Progenitor cell of endocrine pancreas (in vitro differentiated cells): ENCODE measurements around the gene MAP3K7. TPM values are rescaled to one million over a fixed set of nuclear protein-coding genes. Genes with fewer than 3 reads are reported as not detected.

Experiments used
- DNase-seq: peaks from one replicate; pipeline ENCODE4 v3.0.0; 2021; ENCODE audit warnings: low spot score; ENCODE audit not compliant: unreplicated experiment
- H3K27ac Mint-ChIP-seq: 2 replicates; pipeline ENCODE4 v1.8.0; 2021; ENCODE audit warnings: mild to moderate bottlenecking, moderate library complexity, mixed read lengths
- H3K27me3 Mint-ChIP-seq: 2 replicates; pipeline ENCODE4 v1.8.0; 2021; ENCODE audit warnings: mixed read lengths
- H3K36me3 Mint-ChIP-seq: 2 replicates; pipeline ENCODE4 v1.8.0; 2022; ENCODE audit warnings: mixed read lengths; ENCODE audit not compliant: insufficient read depth
- H3K4me1 Mint-ChIP-seq: 2 replicates; pipeline ENCODE4 v1.8.0; 2021; ENCODE audit warnings: low read depth, mixed read lengths
- H3K4me3 Mint-ChIP-seq: 2 replicates; pipeline ENCODE4 v1.8.0; 2021; ENCODE audit warnings: low read depth, mild to moderate bottlenecking, moderate library complexity, mixed read lengths
- H3K9me3 Mint-ChIP-seq: 2 replicates; pipeline ENCODE4 v1.8.0; 2021; ENCODE audit warnings: low read depth, mixed read lengths
- total RNA-seq: library from RNA; stranded (reverse); gene quantifications from 2 replicates; pipeline ENCODE4 v1.2.1, GENCODE V29; 2021
- TF ChIP-seq, protein P1 (sequence below): fragments of 200-600 bp; sonication (generic); IDR thresholded peaks from one replicate; pipeline ENCODE4 v1.5.0; 2021; ENCODE audit warnings: antibody characterized with exemption, mild to moderate bottlenecking; ENCODE audit not compliant: unreplicated experiment

The MAP3K7 gene
- total RNA-seq, 1 donor from 2014 or later: 41.6 TPM

DNA sequence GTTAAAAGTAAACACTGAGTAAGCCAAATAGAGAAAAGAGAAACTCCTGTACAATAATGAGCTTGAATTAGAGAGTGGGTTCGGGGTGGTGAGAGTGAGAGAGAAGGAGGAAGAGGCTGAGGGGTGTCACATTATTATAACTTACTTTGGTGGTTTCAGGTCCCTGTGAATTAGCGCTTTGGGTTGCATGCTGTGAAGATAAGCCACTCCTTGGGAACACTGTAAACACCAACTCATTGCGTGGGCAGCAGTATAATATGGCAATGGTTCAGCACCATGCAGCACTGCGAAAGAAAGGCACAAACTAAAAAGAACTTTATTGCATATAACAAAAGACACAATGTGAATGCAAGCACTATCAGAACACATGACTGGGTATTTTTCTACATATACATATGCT lies 26.9 kb downstream of the MAP3K7 start:
- TF ChIP-seq, protein P1, sequence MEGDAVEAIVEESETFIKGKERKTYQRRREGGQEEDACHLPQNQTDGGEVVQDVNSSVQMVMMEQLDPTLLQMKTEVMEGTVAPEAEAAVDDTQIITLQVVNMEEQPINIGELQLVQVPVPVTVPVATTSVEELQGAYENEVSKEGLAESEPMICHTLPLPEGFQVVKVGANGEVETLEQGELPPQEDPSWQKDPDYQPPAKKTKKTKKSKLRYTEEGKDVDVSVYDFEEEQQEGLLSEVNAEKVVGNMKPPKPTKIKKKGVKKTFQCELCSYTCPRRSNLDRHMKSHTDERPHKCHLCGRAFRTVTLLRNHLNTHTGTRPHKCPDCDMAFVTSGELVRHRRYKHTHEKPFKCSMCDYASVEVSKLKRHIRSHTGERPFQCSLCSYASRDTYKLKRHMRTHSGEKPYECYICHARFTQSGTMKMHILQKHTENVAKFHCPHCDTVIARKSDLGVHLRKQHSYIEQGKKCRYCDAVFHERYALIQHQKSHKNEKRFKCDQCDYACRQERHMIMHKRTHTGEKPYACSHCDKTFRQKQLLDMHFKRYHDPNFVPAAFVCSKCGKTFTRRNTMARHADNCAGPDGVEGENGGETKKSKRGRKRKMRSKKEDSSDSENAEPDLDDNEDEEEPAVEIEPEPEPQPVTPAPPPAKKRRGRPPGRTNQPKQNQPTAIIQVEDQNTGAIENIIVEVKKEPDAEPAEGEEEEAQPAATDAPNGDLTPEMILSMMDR: no peak
- no peak for DNase-seq
- H3K4me3 Mint-ChIP-seq: no peak overlapping the region
- no peak overlapping the region for H3K27ac Mint-ChIP-seq
- H3K36me3 Mint-ChIP-seq: peaks cover 37% of the 10 kb centered on the region
- H3K4me1 Mint-ChIP-seq: peaks cover 2% of the 10 kb centered on the region
- H3K9me3 Mint-ChIP-seq: peaks cover 17% of the 10 kb centered on the region
- H3K27me3 Mint-ChIP-seq: no peaks in the 10 kb centered on the region

DNA sequence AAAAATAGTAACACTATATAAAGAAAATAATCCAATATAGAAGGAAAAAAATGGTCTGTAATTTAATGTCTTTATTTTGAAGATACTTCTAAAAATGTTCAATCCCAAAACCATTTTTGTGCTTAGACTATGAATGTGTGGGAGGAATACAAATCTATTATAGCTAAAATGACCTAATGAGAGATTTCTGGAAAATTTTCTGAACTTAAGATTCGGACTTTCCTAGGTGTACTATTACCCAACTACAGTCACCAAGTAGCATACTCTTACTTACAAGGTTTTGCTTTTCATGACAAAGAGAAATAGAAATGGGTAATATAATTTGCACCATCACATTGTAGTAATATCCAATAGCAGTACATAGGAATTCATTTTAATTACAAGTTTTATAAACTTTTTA lies 29.9 kb downstream of the MAP3K7 start:
- no peak overlapping the region for H3K4me3 Mint-ChIP-seq
- peaks cover 2% of the 10 kb centered on the region for H3K4me1 Mint-ChIP-seq
- no peaks in the 10 kb centered on the region for H3K27me3 Mint-ChIP-seq
- peaks cover 1% of the 10 kb centered on the region for H3K9me3 Mint-ChIP-seq
- TF ChIP-seq, protein P1: no peak
- peaks cover 13% of the 10 kb centered on the region for H3K36me3 Mint-ChIP-seq
- H3K27ac Mint-ChIP-seq: no peak overlapping the region
- no peak for DNase-seq

GRCh38 chr6:90547991-90548390 lies 38.9 kb downstream of the MAP3K7 start:
- TF ChIP-seq, protein P1: no peak
- H3K27ac Mint-ChIP-seq: no peak overlapping the region
- H3K4me1 Mint-ChIP-seq: no peaks in the 10 kb centered on the region

DNA sequence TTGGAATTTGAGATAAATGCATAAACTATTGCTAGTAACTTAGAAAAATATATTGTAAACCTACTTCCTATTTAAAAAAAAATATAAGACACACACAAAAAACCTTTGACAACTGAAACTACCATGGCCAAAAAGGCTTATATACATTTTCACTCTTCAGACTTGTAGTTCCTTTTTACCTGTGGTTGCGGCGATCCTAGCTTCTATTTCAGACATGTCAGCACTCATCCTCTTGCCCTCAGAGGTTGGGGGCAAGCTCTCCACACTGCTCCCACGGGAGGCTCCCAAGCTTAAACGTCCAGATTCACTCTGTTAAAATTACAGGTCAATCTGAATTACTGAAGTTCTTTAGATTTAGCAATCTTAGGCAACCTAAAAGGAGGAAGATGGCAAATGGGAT lies 39.8 kb downstream of the MAP3K7 start:
- Mint-ChIP-seq H3K36me3 (peaks cover 16% of the 10 kb centered on the region), H3K4me3 (no peak overlapping the region)

More at GRCh38 chr6:90547991-90548390, 38.9 kb downstream of the MAP3K7 start:
- Mint-ChIP-seq H3K9me3 (no peaks in the 10 kb centered on the region), H3K4me3 (no peak overlapping the region), H3K36me3 (peaks cover 16% of the 10 kb centered on the region), H3K27me3 (no peaks in the 10 kb centered on the region)
- DNase-seq: no peak

GRCh38 chr6:90545448-90545847 lies 41.4 kb downstream of the MAP3K7 start:
- no peaks in the 10 kb centered on the region for H3K27me3 Mint-ChIP-seq
- H3K36me3 Mint-ChIP-seq: peaks cover 12% of the 10 kb centered on the region
- H3K27ac Mint-ChIP-seq: no peak overlapping the region
- H3K4me3 Mint-ChIP-seq: no peak overlapping the region
- H3K9me3 Mint-ChIP-seq: no peaks in the 10 kb centered on the region
- H3K4me1 Mint-ChIP-seq: no peaks in the 10 kb centered on the region
- TF ChIP-seq, protein P1: no peak
- DNase-seq: no peak

More for the DNA sequence above, 39.8 kb downstream of the MAP3K7 start:
- no peak for DNase-seq
- H3K9me3 Mint-ChIP-seq: no peaks in the 10 kb centered on the region
- no peaks in the 10 kb centered on the region for H3K27me3 Mint-ChIP-seq
- no peaks in the 10 kb centered on the region for H3K4me1 Mint-ChIP-seq
- no peak overlapping the region for H3K27ac Mint-ChIP-seq
- TF ChIP-seq, protein P1: no peak
